HepG2 (cell line): ENCODE measurements around the gene MTOR. TPM values are rescaled to one million over a fixed set of nuclear protein-coding genes. Genes with fewer than 3 reads are reported as not detected.

ENCODE experiments used
- ATRX ChIP-seq: sonication (generic); formaldehyde crosslinking; IDR thresholded peaks from 2 replicates; pipeline ENCODE4 v1.4.0; 2020; ENCODE audit warnings: missing genetic modification reagents, borderline replicate concordance
- BRD4 ChIP-seq: sonication (generic); formaldehyde crosslinking; IDR thresholded peaks from 2 replicates; pipeline ENCODE4 v1.4.0; 2020; ENCODE audit warnings: missing genetic modification reagents
- FOXA3 ChIP-seq: IDR thresholded peaks from 2 replicates; pipeline ENCODE4 v1.6.1; 2016; ENCODE audit warnings: missing genetic modification reagents, missing compliant biosample characterization
- FUBP1 ChIP-seq: sonication (generic); formaldehyde crosslinking; IDR thresholded peaks from 2 replicates; pipeline ENCODE4 v1.5.1; 2020; ENCODE audit warnings: missing genetic modification reagents, mild to moderate bottlenecking, borderline replicate concordance
- HNRNPK ChIP-seq: fragments of 200-400 bp; formaldehyde crosslinking; IDR thresholded peaks from 2 replicates; pipeline ENCODE4 v1.6.1; 2018; ENCODE audit warnings: low read length, low read depth, moderate library complexity, mild to moderate bottlenecking; ENCODE audit not compliant: poor library complexity, severe bottlenecking
- IRF2 ChIP-seq: IDR thresholded peaks from 2 replicates; pipeline ENCODE4 v1.6.1; 2018; ENCODE audit warnings: missing genetic modification reagents, missing compliant biosample characterization
- MAFF ChIP-seq: IDR thresholded peaks from 2 replicates; pipeline ENCODE4 v1.6.1; 2011; ENCODE audit warnings: low read depth, low read length, improper control_type of control experiment
- MEF2D ChIP-seq: sonication (generic); formaldehyde crosslinking; IDR thresholded peaks from 2 replicates; pipeline ENCODE4 v1.5.1; 2020; ENCODE audit warnings: mild to moderate bottlenecking, missing genetic modification reagents
- MIER3 ChIP-seq: IDR thresholded peaks from 2 replicates; pipeline ENCODE4 v1.6.1; 2016; ENCODE audit warnings: missing compliant biosample characterization, borderline replicate concordance
- MLLT10 ChIP-seq: sonication (generic); formaldehyde crosslinking; IDR thresholded peaks from 2 replicates; pipeline ENCODE4 v1.4.0; 2020; ENCODE audit warnings: missing genetic modification reagents
- MNT ChIP-seq: fragments of 450-650 bp; IDR thresholded peaks from 2 replicates; pipeline ENCODE4 v1.6.1; 2016
- MXI1 ChIP-seq: IDR thresholded peaks from 3 replicates; pipeline ENCODE4 v1.6.1; 2012; ENCODE audit warnings: low read depth, low read length, inconsistent platforms, borderline replicate concordance
- PAX8 ChIP-seq: sonication (generic); formaldehyde crosslinking; IDR thresholded peaks from 2 replicates; pipeline ENCODE4 v1.8.0; 2022; ENCODE audit warnings: mild to moderate bottlenecking, missing genetic modification reagents, borderline replicate concordance
- PLRG1 ChIP-seq: fragments of 450-650 bp; conservative IDR thresholded peaks from 2 replicates; pipeline ENCODE4 v1.6.1; 2016
- SIX1 ChIP-seq: sonication (generic); formaldehyde crosslinking; IDR thresholded peaks from 2 replicates; pipeline ENCODE4 v1.4.0; 2020; ENCODE audit warnings: missing genetic modification reagents, borderline replicate concordance
- SOX5 ChIP-seq: IDR thresholded peaks from 2 replicates; pipeline ENCODE4 v1.6.1; 2016; ENCODE audit warnings: borderline replicate concordance
- ZBTB14 ChIP-seq: sonication (generic); formaldehyde crosslinking; IDR thresholded peaks from 2 replicates; pipeline ENCODE4 v1.4.0; 2020; ENCODE audit warnings: missing genetic modification reagents
- ZFAT ChIP-seq: sonication (generic); formaldehyde crosslinking; conservative IDR thresholded peaks from 2 replicates; pipeline ENCODE4 v1.8.1; 2023; ENCODE audit warnings: missing genetic modification reagents, inconsistent platforms
- ZFP1 ChIP-seq: IDR thresholded peaks from 2 replicates; pipeline ENCODE4 v1.6.1; 2016
- ZMAT3 ChIP-seq: sonication (generic); formaldehyde crosslinking; conservative IDR thresholded peaks from 2 replicates; pipeline ENCODE4 v1.7.0; 2021; ENCODE audit warnings: missing genetic modification reagents
- ZNF17 ChIP-seq: sonication (generic); formaldehyde crosslinking; IDR thresholded peaks from 2 replicates; pipeline ENCODE4 v1.5.0; 2020; ENCODE audit warnings: mild to moderate bottlenecking, missing genetic modification reagents
- ZNF224 ChIP-seq: sonication (generic); formaldehyde crosslinking; IDR thresholded peaks from 2 replicates; pipeline ENCODE4 v1.5.0; 2020; ENCODE audit warnings: mild to moderate bottlenecking, missing genetic modification reagents
- ZNF326 ChIP-seq: sonication (generic); formaldehyde crosslinking; IDR thresholded peaks from 2 replicates; pipeline ENCODE4 v1.4.0; 2020; ENCODE audit warnings: missing genetic modification reagents, borderline replicate concordance
- ZNF549 ChIP-seq: sonication (generic); formaldehyde crosslinking; IDR thresholded peaks from 2 replicates; pipeline ENCODE4 v1.5.0; 2020; ENCODE audit warnings: missing genetic modification reagents
- ZNF572 ChIP-seq: sonication (generic); formaldehyde crosslinking; IDR thresholded peaks from 2 replicates; pipeline ENCODE4 v1.5.1; 2020; ENCODE audit warnings: mild to moderate bottlenecking, missing genetic modification reagents
- ZNF616 ChIP-seq: sonication (generic); formaldehyde crosslinking; IDR thresholded peaks from 2 replicates; pipeline ENCODE4 v1.5.0; 2020; ENCODE audit warnings: low read depth, mild to moderate bottlenecking, missing genetic modification reagents
- ZNF644 ChIP-seq: IDR thresholded peaks from 2 replicates; pipeline ENCODE4 v1.6.1; 2016; ENCODE audit warnings: low read depth
- ZNF879 ChIP-seq: sonication (generic); formaldehyde crosslinking; IDR thresholded peaks from 2 replicates; pipeline ENCODE4 v1.8.1; 2023; ENCODE audit warnings: missing genetic modification reagents
- ZSCAN5A ChIP-seq: sonication (generic); formaldehyde crosslinking; IDR thresholded peaks from 2 replicates; pipeline ENCODE4 v1.8.0; 2022; ENCODE audit warnings: mild to moderate bottlenecking, missing genetic modification reagents, borderline replicate concordance
- polyA plus RNA-seq, 8 experiments: library from polyadenylated mRNA; depleted of rRNA in 3 of 8; stranded (reverse) in 7 of 8; unstranded in 1 of 8; fragments of >200 nt; fragmentation: Illumina TruSeq in 4 of 8; extraction: Trizol in 4 of 8; gene quantifications; 2 replicates each; pipeline versions ENCODE4 v1.2.1 to v1.2.3, GENCODE V29; 2011 to 2016; ENCODE audit warnings: low read depth in 4 of 8, missing spikeins in 1 of 8, mixed read lengths in 1 of 8; ENCODE audit not compliant: insufficient read depth in 1 of 8
- total RNA-seq, 5 experiments: library from RNA; depleted of rRNA; stranded (reverse); fragments of >200 nt; fragmentation: Illumina TruSeq; extraction: Trizol; gene quantifications; 2 replicates each; pipeline ENCODE4 v1.2.3, GENCODE V29; 2016; ENCODE audit warnings: low read depth in 1 of 5

MTOR gene
- total and polyA plus RNA-seq, 2 of the 13 experiments (the other 11 are each of a cell fraction or from before 2014, with no cell fraction given): 24.6 to 34.6 TPM

GRCh38 chr1:11256299-11256698 is 6.1 kb downstream of the MTOR start (continued):
- TF ChIP-seq ZNF549 (CRISPR knock-in tag) (no peak), ZNF572 (CRISPR knock-in tag) (no peak), ZNF616 (CRISPR knock-in tag) (no peak), SIX1 (CRISPR knock-in tag) (no peak), SOX5 (CRISPR knock-in tag) (peak; percentile 26; the same call in 1 of the 2 replicates), MIER3 (CRISPR knock-in tag) (0 out of 2 replicates have a peak, but pooled peaks have one; percentile 31), MAFF (no peak), ZFAT (CRISPR knock-in tag) (no peak), ZSCAN5A (CRISPR knock-in tag) (no peak), ZFP1 (no peak), ZNF879 (CRISPR knock-in tag) (no peak), HNRNPK (no peak), ZNF224 (no peak), ZNF644 (CRISPR knock-in tag) (no peak), MXI1 (0 out of 3 replicates have a peak, but pooled peaks have one; percentile 22), IRF2 (CRISPR knock-in tag) (no peak), ZNF17 (no peak), FOXA3 (CRISPR knock-in tag) (peak; percentile 64), FUBP1 (CRISPR knock-in tag) (no peak), ZNF326 (CRISPR knock-in tag) (no peak), BRD4 (CRISPR knock-in tag) (no peak), ZBTB14 (CRISPR knock-in tag) (no peak), ZMAT3 (CRISPR knock-in tag) (no peak), MEF2D (no peak), PLRG1 (no peak), PAX8 (no peak), MNT (no peak), ATRX (CRISPR knock-in tag) (no peak), MLLT10 (no peak)
